Prostate gland (tissue), 2 donors: ENCODE measurements around the gene IRGM. TPM values are rescaled to one million over a fixed set of nuclear protein-coding genes. Genes with fewer than 3 reads are reported as not detected.

Experiments
- DNase-seq: peaks from one replicate; pipeline ENCODE4 v3.0.0-alpha.2; 2019; ENCODE audit warnings: low spot score
- H3K27ac ChIP-seq, 2 donors: fragments of 200-600 bp; sonication (generic); 2 replicates each; pipeline ENCODE4 v1.5.1; 2017 to 2019
- H3K27me3 ChIP-seq: fragments of 200-600 bp; sonication (generic); replicated peaks from 2 replicates; pipeline ENCODE4 v1.5.1; 2019; ENCODE audit not compliant: insufficient read depth
- H3K36me3 ChIP-seq, 2 donors: fragments of 200-600 bp; sonication (generic); 1 replicate in 1 of 2; 2 replicates in 1 of 2; pipeline versions ENCODE4 v1.5.1 to v1.8.1; 2017 to 2019
- H3K4me1 ChIP-seq: fragments of 200-600 bp; sonication (generic); replicated peaks from 2 replicates; pipeline ENCODE4 v1.5.1; 2019
- H3K4me3 ChIP-seq, 2 donors: fragments of 200-600 bp; sonication (generic); 2 replicates each; pipeline ENCODE4 v1.5.1; 2017 to 2019
- H3K9me3 ChIP-seq: fragments of 200-600 bp; sonication (generic); 2 replicates; pipeline ENCODE4 v1.5.1; 2017
- POLR2A ChIP-seq: fragments of 450-650 bp; IDR thresholded peaks from one replicate; pipeline ENCODE4 v1.6.1; 2016; ENCODE audit warnings: antibody characterized with exemption, mild to moderate bottlenecking
- POLR2AphosphoS5 ChIP-seq: sonication (generic); formaldehyde crosslinking; IDR thresholded peaks from one replicate; pipeline ENCODE4 v1.6.1; 2017; ENCODE audit warnings: antibody characterized with exemption
- WGBS: methylation state at CpG from one replicate; pipeline ENCODE4 v1.1.5; 2018; 5-methylcytosine and 5-hydroxymethylcytosine counted together
- intact Hi-C: fragments of 100-400 bp; cut with DNase I; formaldehyde crosslinking; loops from one replicate; pipeline ENCODE4 v1.14.2; 2022
- total RNA-seq, 2 donors: library from RNA; depleted of rRNA; stranded (reverse); fragments of >200 nt; gene quantifications; one replicate each; pipeline ENCODE4 v1.1.0, GENCODE V29; 2016
- TF ChIP-seq, protein P1 (sequence below), 4 experiments: fragments of 200-600 bp in 2 of 4; fragments of 450-650 bp in 2 of 4; sonication (generic) in 2 of 4; IDR thresholded peaks; 1 replicate in 3 of 4; 2 replicates in 1 of 4; pipeline ENCODE4 v1.5.1; 2016 to 2019; ENCODE audit warnings: antibody characterized with exemption in 4 of 4, mild to moderate bottlenecking in 2 of 4, moderate library complexity in 2 of 4

Gene IRGM
- total RNA-seq, 2 donors from 2014 or later = 0.68 TPM; not detected in 1

DNA sequence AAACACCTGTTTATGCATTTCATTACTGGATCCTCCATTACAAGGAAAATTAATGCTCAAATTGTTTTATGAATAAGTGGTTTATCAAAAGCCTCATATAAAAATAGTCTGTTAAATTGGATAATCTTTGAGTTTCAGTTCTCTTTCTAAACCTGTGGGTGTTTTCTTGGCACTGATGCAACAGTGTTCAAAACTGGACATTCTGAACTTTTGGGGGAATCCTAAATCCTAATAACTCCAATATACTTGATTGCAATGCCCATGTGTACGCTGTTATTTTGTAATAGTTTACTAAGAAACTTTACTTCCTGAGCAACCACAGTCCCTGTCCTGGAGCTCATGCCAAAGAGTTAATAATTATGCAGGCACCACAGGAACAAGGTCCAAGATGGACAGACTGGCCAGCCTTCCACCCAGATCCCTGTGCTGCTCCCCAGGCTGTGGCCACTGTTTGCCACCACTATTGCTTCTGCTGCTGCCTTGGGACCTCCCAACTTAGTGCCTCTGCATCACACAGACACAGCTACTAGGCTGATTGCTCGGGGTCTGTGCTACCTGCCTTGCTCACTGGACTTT, 14.0 kb downstream of the IRGM start:
- WGBS = 71% methylated on average over 2 of the region's 2 CpGs
- no peaks in the 10 kb centered on the region for H3K9me3 ChIP-seq
- H3K36me3 ChIP-seq = no peaks in the 10 kb centered on the region
- no peak overlapping the region for H3K4me3 ChIP-seq
- no peak for DNase-seq
- H3K27me3 ChIP-seq = no peaks in the 10 kb centered on the region
- no peaks in the 10 kb centered on the region for H3K4me1 ChIP-seq
- no peak overlapping the region for H3K27ac ChIP-seq
- intact Hi-C loops = no loop called here
- TF ChIP-seq POLR2A (no peak), POLR2AphosphoS5 (no peak)
- TF ChIP-seq, protein P1, sequence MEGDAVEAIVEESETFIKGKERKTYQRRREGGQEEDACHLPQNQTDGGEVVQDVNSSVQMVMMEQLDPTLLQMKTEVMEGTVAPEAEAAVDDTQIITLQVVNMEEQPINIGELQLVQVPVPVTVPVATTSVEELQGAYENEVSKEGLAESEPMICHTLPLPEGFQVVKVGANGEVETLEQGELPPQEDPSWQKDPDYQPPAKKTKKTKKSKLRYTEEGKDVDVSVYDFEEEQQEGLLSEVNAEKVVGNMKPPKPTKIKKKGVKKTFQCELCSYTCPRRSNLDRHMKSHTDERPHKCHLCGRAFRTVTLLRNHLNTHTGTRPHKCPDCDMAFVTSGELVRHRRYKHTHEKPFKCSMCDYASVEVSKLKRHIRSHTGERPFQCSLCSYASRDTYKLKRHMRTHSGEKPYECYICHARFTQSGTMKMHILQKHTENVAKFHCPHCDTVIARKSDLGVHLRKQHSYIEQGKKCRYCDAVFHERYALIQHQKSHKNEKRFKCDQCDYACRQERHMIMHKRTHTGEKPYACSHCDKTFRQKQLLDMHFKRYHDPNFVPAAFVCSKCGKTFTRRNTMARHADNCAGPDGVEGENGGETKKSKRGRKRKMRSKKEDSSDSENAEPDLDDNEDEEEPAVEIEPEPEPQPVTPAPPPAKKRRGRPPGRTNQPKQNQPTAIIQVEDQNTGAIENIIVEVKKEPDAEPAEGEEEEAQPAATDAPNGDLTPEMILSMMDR (IDR thresholded peaks at IDR 0.05) = no peak

DNA sequence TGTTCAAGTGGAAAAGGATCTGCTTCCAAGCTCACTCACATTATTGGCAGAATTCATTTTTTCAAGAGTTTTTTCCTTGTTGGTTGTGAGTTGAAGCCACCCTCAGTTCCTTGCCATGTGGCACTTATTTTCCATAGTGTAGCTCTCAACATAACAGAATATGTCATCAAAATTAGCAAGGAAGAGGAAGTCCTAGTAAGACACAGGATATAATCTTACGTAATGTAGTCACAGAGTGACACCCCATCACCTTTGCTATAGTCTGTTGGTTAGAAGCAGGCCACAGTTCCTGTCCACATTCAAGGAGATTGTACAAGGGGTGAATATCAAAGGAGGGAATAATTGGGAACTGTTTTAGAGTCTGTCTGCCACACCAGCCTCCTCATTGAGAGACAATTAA, 15.7 kb downstream of the IRGM start:
- no peak for DNase-seq
- no peak overlapping the region for H3K27ac ChIP-seq
- no peaks in the 10 kb centered on the region for H3K9me3 ChIP-seq
- H3K4me3 ChIP-seq = no peak overlapping the region
- no peak for TF ChIP-seq POLR2A
- no peak for TF ChIP-seq POLR2AphosphoS5
- TF ChIP-seq, protein P1 (IDR thresholded peaks at IDR 0.05) = no peak
- 88% methylated on average over 1 of the region's 1 CpG for WGBS
- intact Hi-C loops = no loop called here
- no peaks in the 10 kb centered on the region for H3K4me1 ChIP-seq
- H3K36me3 ChIP-seq = no peaks in the 10 kb centered on the region
- no peaks in the 10 kb centered on the region for H3K27me3 ChIP-seq

DNA sequence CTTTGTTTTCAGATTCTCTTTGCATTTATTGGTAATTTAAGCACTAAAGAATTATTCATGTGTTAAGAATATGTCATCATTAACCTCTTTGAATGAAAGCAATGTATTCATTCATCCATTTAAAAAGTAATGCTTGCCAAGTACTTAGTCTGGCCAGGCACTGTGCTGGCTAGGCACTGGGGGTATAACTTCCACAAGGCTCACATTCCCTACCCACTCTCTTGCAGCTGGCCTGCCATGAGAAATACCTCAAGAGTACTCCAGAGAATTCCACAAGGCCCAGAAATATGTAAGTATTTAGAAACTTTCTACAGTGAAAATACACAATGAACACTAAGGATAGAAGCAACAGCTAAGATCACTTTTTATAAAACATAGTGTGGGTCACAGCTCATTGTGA, 33.0 kb downstream of the IRGM start:
- H3K9me3 ChIP-seq = no peaks in the 10 kb centered on the region
- no peaks in the 10 kb centered on the region for H3K4me1 ChIP-seq
- TF ChIP-seq POLR2AphosphoS5 = no peak
- no peak overlapping the region for H3K27ac ChIP-seq
- no peaks in the 10 kb centered on the region for H3K36me3 ChIP-seq
- H3K4me3 ChIP-seq = no peak overlapping the region
- intact Hi-C loops = no loop called here
- DNase-seq = no peak
- no peaks in the 10 kb centered on the region for H3K27me3 ChIP-seq

DNA sequence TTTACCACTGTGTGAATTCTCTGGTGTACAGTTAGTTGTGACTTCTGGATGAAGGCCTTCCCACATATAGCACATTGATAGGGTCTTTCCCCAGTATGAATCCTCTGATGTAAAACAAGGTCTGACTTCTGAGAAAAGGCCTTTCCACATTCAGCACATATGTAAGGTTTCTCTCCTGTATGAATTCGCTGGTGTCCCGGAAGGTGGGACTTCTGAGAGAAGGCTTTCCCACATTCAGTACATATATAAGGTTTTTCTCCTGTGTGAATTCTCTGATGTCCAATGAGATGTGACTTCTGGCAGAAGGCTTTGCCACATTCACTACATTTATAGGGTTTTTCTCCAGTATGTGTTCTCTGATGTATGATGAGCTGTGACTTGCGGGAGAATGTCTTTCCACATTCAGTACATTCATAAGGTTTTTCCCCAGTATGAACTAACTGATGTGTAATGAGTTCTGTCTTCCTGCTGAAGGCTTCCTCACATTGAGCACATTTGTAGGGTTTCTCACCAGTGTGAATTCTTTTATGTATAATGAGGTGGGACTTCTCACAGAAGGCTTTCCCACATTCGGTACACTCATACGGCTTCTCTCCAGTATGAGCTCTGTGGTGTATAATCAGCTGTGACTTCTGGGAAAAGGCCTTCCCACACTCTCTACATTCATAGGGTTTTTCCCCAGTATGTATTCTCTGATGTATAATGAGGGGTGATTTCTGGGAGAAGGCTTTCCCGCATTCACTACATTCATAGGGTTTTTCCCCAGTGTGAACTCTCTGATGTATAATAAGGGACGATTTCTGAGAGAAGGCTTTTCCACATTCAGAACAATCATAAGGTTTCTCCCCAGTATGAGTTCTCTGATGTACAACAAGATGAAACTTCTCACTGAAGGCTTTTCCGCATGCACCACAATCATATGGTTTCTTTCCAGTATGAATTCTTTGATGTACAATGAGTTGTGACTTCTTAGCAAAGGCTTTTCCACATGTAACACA, 49.4 kb downstream of the IRGM start:
- no peak overlapping the region for H3K4me3 ChIP-seq
- no peak overlapping the region for H3K27ac ChIP-seq
- no peak for DNase-seq
- H3K36me3 ChIP-seq = no peaks in the 10 kb centered on the region
- intact Hi-C loops = no loop called here
- H3K9me3 ChIP-seq = peaks cover 9% of the 10 kb centered on the region
- whole genome bisulfite sequencing = 98% methylated on average over 8 of the region's 8 CpGs
- TF ChIP-seq, protein P1 (IDR thresholded peaks at IDR 0.05) = no peak
- TF ChIP-seq POLR2A = no peak
- TF ChIP-seq POLR2AphosphoS5 = no peak
- no peaks in the 10 kb centered on the region for H3K4me1 ChIP-seq
- H3K27me3 ChIP-seq = no peaks in the 10 kb centered on the region

Other genes starting within 250 kb of the IRGM start
- gene SYNPO, start 205.9 kb upstream of the IRGM start, total RNA-seq = 10 to 100 TPM; 13.7 to 61.0 TPM
- 10 to 100 TPM in 1 of 2 donors, 1 to 10 TPM in 1; 1.2 to 14.1 TPM for gene MYOZ3, start 185.3 kb upstream of the IRGM start, total RNA-seq
- gene RBM22, start 145.5 kb upstream of the IRGM start, total RNA-seq = 10 to 100 TPM; 33.6 to 40.3 TPM
- gene DCTN4, start 87.5 kb upstream of the IRGM start, total RNA-seq = 10 to 100 TPM; 68.4 to 87.1 TPM
- gene SMIM3, start 67.8 kb upstream of the IRGM start, total RNA-seq = 10 to 100 TPM; 21.2 to 26.5 TPM
- 1 to 10 TPM; 4.6 to 6.7 TPM for gene ZNF300, start 58.5 kb downstream of the IRGM start, total RNA-seq
- 100 to 1,000 TPM; 195 to 270 TPM for gene GPX3, start 174.1 kb downstream of the IRGM start, total RNA-seq
- 10 to 100 TPM; 61.9 to 81.6 TPM for gene TNIP1, start 234.5 kb downstream of the IRGM start, total RNA-seq